ENCODE results near the gene EFS. TPM values are rescaled to one million over a fixed set of nuclear protein-coding genes. Genes with fewer than 3 reads are reported as not detected.
A peak's percentile ranks its signal among the peaks of the same experiment; 100 is the strongest.

The EFS gene
- polyA plus RNA-seq, 12 donors = 31.8 to 63.3 (median 48.1) TPM; not detected in 1

GRCh38 chr14:23306412-23307145 lies 58.4 kb downstream of the EFS start, which contains the start of gene BCL2L2:
Gene BCL2L2, plus strand, starts transcription at chr14:23306833. Its CDS starts 935 bp downstream, at chr14:23307768.
- DNase-seq = peak; percentile 94

Other genes starting within 250 kb of the EFS start
- gene CEBPE, start 245.9 kb downstream of the EFS start, polyA plus RNA-seq (ENCODE audit: insufficient read length in 12 of 12) = under 1 TPM in 4 of 12 donors, not detected in 8; 0.08 to 0.61 (median 0.13) TPM
- gene SLC7A8, start 181.5 kb downstream of the EFS start, polyA plus RNA-seq (ENCODE audit: insufficient read length in 12 of 12) = 10 to 100 TPM in 2 of 12 donors, 1 to 10 TPM in 9, not detected in 1; 2.6 to 29.0 (median 4.2) TPM
- gene RNF212B, start 127.2 kb downstream of the EFS start, polyA plus RNA-seq (ENCODE audit: insufficient read length in 12 of 12) = under 1 TPM in 3 of 12 donors, not detected in 9; 0.60 to 0.65 (median 0.63) TPM
- 10 to 100 TPM in 9 of 12 donors, 1 to 10 TPM in 2, not detected in 1; 9.1 to 25.5 (median 10.7) TPM for gene HOMEZ, start 79.0 kb downstream of the EFS start, polyA plus RNA-seq (ENCODE audit: insufficient read length in 12 of 12)
- 10 to 100 TPM in 11 of 12 donors, not detected in 1; 11.7 to 27.1 (median 19.2) TPM for gene PPP1R3E, start 62.3 kb downstream of the EFS start, polyA plus RNA-seq (ENCODE audit: insufficient read length in 12 of 12)
- gene BCL2L2, start 58.3 kb downstream of the EFS start, polyA plus RNA-seq (ENCODE audit: insufficient read length in 12 of 12) = 10 to 100 TPM in 11 of 12 donors, not detected in 1; 26.0 to 36.9 (median 30.1) TPM
- 1,000 to 10,000 TPM in 1 of 12 donors, 100 to 1,000 TPM in 7, 10 to 100 TPM in 4; 92.5 to 1,853 (median 109) TPM for gene PABPN1, start 43.7 kb downstream of the EFS start, polyA plus RNA-seq (ENCODE audit: insufficient read length in 12 of 12)
- gene SLC22A17, start 12.3 kb downstream of the EFS start, polyA plus RNA-seq (ENCODE audit: insufficient read length in 12 of 12) = 10 to 100 TPM in 11 of 12 donors, not detected in 1; 14.7 to 29.5 (median 19.7) TPM
- not detected for gene IL25, start 7.6 kb upstream of the EFS start, polyA plus RNA-seq (ENCODE audit: insufficient read length in 12 of 12)
- gene CMTM5, start 11.9 kb upstream of the EFS start, polyA plus RNA-seq (ENCODE audit: insufficient read length in 12 of 12) = 1 to 10 TPM in 8 of 12 donors, under 1 TPM in 2, not detected in 2; 0.52 to 3.6 (median 1.5) TPM
- gene MYH6, start 43.1 kb upstream of the EFS start, polyA plus RNA-seq (ENCODE audit: insufficient read length in 12 of 12) = 1 to 10 TPM in 11 of 12 donors, not detected in 1; 2.4 to 8.2 (median 5.4) TPM
- 1,000 to 10,000 TPM in 1 of 12 donors, 100 to 1,000 TPM in 11; 205 to 1,002 (median 674) TPM for gene MYH7, start 70.5 kb upstream of the EFS start, polyA plus RNA-seq (ENCODE audit: insufficient read length in 12 of 12)
- 10 to 100 TPM in 11 of 12 donors, not detected in 1; 32.3 to 55.6 (median 40.1) TPM for gene NGDN, start 104.5 kb upstream of the EFS start, polyA plus RNA-seq (ENCODE audit: insufficient read length in 12 of 12)
- 1 to 10 TPM in 9 of 12 donors, under 1 TPM in 2, not detected in 1; 0.89 to 4.0 (median 1.7) TPM for gene ZFHX2, start 186.6 kb upstream of the EFS start, polyA plus RNA-seq (ENCODE audit: insufficient read length in 12 of 12)
- gene THTPA, start 191.1 kb upstream of the EFS start, polyA plus RNA-seq (ENCODE audit: insufficient read length in 12 of 12) = 10 to 100 TPM in 8 of 12 donors, 1 to 10 TPM in 2, not detected in 2; 8.9 to 14.0 (median 11.1) TPM
- gene AP1G2, start 202.6 kb upstream of the EFS start, polyA plus RNA-seq (ENCODE audit: insufficient read length in 12 of 12) = 10 to 100 TPM in 11 of 12 donors, not detected in 1; 12.2 to 77.8 (median 15.3) TPM
- gene JPH4, start 213.6 kb upstream of the EFS start, polyA plus RNA-seq (ENCODE audit: insufficient read length in 12 of 12) = 10 to 100 TPM in 1 of 12 donors, 1 to 10 TPM in 2, under 1 TPM in 8, not detected in 1; 0.33 to 13.6 (median 0.63) TPM